ENCODE results near the gene PEX6. TPM values are rescaled to one million over a fixed set of nuclear protein-coding genes. Genes with fewer than 3 reads are reported as not detected.

Gene PEX6
- total and polyA plus RNA-seq, 2 donors (not counting 3 experiments of a cell fraction or from before 2014, with no cell fraction given), result 9.9 to 11.2 TPM

DNA sequence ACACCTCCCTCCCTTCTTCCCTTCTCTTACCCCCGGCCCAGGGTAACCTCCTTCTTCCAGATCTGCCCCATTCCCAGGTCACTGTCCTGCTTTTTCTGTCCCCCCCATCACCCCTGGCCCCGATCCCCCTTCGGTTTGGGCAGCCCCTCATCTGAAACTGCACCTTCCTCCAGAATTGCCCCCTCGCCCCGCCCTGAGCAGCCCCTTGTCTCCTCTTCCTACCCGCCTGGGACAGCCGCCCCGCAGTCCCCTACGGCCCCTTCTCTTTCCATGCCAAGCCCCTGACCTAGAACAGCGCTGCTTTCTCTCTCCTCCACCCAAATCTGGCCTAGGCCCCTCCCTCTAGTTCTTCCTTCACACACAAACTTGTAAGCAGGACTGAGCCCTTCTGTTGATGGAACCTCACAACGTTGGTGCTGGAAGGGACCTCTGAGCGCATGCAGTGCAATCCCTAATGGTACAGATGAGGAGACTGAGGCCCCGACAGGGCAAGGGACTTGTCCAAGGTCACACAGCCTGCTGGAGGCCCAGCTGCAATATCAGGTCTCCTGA is 6.0 kb upstream of the PEX6 start:
- H3K9me3 ChIP-seq (replicated peaks; ENCODE audit: control insufficient read depth, insufficient read depth, low read length), result no peaks in the 10 kb centered on the region
- H4K20me1 ChIP-seq (replicated peaks; ENCODE audit: control insufficient read depth, extremely low read depth, insufficient read depth, low read length), result peaks cover 3% of the 10 kb centered on the region
- TF ChIP-seq MYC (IDR thresholded peaks at IDR 0.05; ENCODE audit: low read depth, low read length) (no peak), JUN (IDR thresholded peaks at IDR 0.05; ENCODE audit: borderline replicate concordance, insufficient read depth, insufficient read length, low read depth) (no peak), POLR2AphosphoS5 (IDR thresholded peaks at IDR 0.05; ENCODE audit: insufficient read depth, low read depth, low read length) (no peak), GATA2 (IDR thresholded peaks at IDR 0.05; ENCODE audit: insufficient read depth, insufficient read length, low read depth, low read length) (no peak), POLR2A (IDR thresholded peaks at IDR 0.05; ENCODE audit: low read depth, low read length) (no peak), FOS (IDR thresholded peaks at IDR 0.05; ENCODE audit: borderline replicate concordance, insufficient read depth, low read length) (no peak), EZH2 (IDR thresholded peaks at IDR 0.05; ENCODE audit: borderline replicate concordance, low read depth, low read length, severe bottlenecking) (no peak)
- TF ChIP-seq, protein P1, sequence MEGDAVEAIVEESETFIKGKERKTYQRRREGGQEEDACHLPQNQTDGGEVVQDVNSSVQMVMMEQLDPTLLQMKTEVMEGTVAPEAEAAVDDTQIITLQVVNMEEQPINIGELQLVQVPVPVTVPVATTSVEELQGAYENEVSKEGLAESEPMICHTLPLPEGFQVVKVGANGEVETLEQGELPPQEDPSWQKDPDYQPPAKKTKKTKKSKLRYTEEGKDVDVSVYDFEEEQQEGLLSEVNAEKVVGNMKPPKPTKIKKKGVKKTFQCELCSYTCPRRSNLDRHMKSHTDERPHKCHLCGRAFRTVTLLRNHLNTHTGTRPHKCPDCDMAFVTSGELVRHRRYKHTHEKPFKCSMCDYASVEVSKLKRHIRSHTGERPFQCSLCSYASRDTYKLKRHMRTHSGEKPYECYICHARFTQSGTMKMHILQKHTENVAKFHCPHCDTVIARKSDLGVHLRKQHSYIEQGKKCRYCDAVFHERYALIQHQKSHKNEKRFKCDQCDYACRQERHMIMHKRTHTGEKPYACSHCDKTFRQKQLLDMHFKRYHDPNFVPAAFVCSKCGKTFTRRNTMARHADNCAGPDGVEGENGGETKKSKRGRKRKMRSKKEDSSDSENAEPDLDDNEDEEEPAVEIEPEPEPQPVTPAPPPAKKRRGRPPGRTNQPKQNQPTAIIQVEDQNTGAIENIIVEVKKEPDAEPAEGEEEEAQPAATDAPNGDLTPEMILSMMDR (IDR thresholded peaks at IDR 0.05; ENCODE audit: extremely low read depth in 1 of 2, insufficient read depth in 1 of 2, low read depth in 1 of 2, low read length in 2 of 2), result no peak
- TF ChIP-seq, protein P2, sequence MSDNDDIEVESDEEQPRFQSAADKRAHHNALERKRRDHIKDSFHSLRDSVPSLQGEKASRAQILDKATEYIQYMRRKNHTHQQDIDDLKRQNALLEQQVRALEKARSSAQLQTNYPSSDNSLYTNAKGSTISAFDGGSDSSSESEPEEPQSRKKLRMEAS (IDR thresholded peaks at IDR 0.05; ENCODE audit: insufficient read depth, insufficient read length), result no peak
- H3K27me3 ChIP-seq (ENCODE audit: control insufficient read depth in 2 of 2, insufficient read depth in 2 of 2, low read length in 2 of 2), result no peaks in the 10 kb centered on the region
- H3K9me1 ChIP-seq (replicated peaks; ENCODE audit: control insufficient read depth, extremely low read depth, insufficient read depth, low read length), result no peaks in the 10 kb centered on the region
- peak overlapping the region; percentile 51 for H3K4me2 ChIP-seq (ENCODE audit: insufficient read depth, low read length)
- FAIRE-seq, result peak; percentile 81
- TSS peak; percentile 24 for BruUV-seq (replicated peaks)
- peak overlapping the region; percentile 57 to 90 (median 83) for H3K4me3 ChIP-seq (replicated peaks in 1 of 3; ENCODE audit: insufficient read depth in 1 of 3, low read depth in 1 of 3, low read length in 3 of 3)
- dilution Hi-C loops (cut with MboI; ENCODE audit: extremely low pct_ligation_motif_present, low sequenced_read_pairs) (no loop called here), intact Hi-C loops (cut with micrococcal nuclease) (loop anchor here (1.0 to 5.0 kb wide), 4 partner anchors 28 to 186 kb away; partner anchors contain the start of genes CUL7, MEA1 and SRF)
- H3K9ac ChIP-seq (replicated peaks; ENCODE audit: extremely low read depth, insufficient read depth, low read length), result peak overlapping the region; percentile 71
- peaks cover 15% of the 10 kb centered on the region for H3K79me2 ChIP-seq (ENCODE audit: control insufficient read depth, insufficient read depth, low read length)
- H2AFZ ChIP-seq (ENCODE audit: low read depth, low read length), result peak overlapping the region; percentile 39
- H3K4me1 ChIP-seq (ENCODE audit: control insufficient read depth, extremely low read depth, insufficient read depth, low read length), result peaks cover 28% of the 10 kb centered on the region
- no peak overlapping the region for H3K27ac ChIP-seq (ENCODE audit: insufficient read depth, low read depth, low read length)
- CTCF ChIA-PET, result no interaction called here
- peaks cover 0 to under 1% of the 10 kb centered on the region in 2 experiments for H3K36me3 ChIP-seq (ENCODE audit: control insufficient read depth in 2 of 2, extremely low read depth in 1 of 2, insufficient read depth in 2 of 2, low read length in 2 of 2)
- peak; percentile 20 for DNase-seq (ENCODE audit: low read depth, low spot score)
- POLR2A ChIA-PET, result interaction anchor here (1.0 to 1.2 kb wide), 3 partner anchors 11 to 75 kb away, joined by 3 to 8 read pairs (median 3); partner anchors contain the start of genes KLC4 and MRPL2

All from endothelial cell of umbilical vein (primary cell).